Stimulated activated naive CD8-positive, alpha-beta T cell treated with anti-CD3 and anti-CD28 coated beads, Interleukin-15, Interleukin-2, amounts not matched to agents 100 U/mL and 50 U/mL, for 24 hours (primary cell): ENCODE measurements around the gene RDH16.

ENCODE experiments used
- ATAC-seq: fragments of 150-1000 bp; cut with Tn5 transposase; one replicate; pipeline ENCODE4 v1.10.0; 2021
- DNase-seq: peaks from one replicate; pipeline ENCODE4 v3.0.0; 2021

RDH16 gene, protein sequence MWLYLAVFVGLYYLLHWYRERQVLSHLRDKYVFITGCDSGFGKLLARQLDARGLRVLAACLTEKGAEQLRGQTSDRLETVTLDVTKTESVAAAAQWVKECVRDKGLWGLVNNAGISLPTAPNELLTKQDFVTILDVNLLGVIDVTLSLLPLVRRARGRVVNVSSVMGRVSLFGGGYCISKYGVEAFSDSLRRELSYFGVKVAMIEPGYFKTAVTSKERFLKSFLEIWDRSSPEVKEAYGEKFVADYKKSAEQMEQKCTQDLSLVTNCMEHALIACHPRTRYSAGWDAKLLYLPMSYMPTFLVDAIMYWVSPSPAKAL

DNA sequence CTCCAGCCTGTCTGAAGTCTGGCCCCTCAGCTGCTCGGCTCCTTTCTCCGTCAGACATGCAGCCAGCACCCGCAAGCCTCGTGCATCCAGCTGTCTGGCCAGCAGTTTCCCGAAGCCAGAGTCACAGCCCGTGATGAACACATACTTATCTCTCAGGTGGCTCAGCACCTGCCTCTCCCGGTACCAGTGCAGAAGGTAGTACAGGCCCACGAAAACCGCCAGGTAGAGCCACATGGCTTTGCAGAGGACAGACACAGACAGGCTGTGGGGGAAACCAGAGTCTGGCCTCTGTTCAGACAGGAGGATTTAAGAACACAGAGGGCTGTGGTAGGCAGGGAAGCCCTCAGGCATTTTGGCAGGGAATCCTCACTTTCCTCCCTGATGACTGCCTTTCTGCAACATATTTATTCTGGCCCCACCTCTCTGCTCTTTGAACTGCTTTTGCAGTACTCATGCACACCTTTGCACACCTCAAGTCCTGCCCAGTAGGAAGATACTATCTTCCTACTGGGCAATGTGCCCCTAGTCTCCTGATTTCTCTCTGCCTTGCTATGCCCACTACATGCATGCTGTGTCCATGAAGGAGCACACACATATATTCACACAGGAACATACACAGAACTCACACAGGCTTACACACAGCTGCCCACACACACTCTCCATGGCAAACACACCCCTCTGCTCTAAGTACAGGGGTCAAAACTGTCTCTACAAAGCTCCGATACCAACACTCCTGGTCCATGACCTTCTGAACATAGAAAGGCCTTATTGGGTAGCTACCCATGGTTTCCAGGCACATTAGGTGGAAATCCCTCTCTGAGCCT is at the start of gene RDH16:
RDH16 (minus strand) TSS at position 380 of the 824 bp plus-strand sequence; CDS start at position 234, 146 bp downstream.
- no peak for DNase-seq

DNA sequence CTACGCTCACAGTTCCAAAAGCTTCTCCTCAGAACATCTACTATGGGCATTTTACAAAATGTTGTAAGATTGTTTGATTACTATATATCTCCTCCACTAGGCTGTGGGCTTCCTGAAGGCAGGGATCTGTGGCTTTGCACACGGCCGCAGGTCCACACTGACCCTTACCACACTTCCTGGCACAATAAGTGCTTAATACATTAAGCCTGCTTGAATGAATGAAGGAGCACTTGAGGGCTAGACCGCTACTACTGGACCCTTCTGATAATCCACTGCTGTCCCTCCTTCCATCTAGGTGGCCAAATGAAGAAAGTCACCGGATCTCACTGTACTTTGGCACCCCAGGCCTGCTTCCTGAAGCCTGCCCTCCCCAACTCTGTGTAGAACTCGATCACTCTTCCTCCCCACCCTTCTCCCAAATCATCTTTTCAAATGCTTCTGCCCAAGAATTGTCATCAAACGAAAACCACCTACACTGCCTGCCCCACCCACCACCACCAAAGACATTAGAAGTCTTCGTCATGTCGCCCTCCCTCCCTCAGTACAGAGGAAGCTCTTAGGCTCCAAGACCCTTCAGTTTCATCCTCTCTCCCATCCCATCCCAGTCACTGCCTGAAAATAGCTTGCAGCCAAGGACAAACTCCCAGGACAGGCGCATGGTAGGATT is 49.5 kb upstream of the RDH16 start:
- no peak for ATAC-seq

More for the DNA sequence above, at the start of gene RDH16:
- ATAC-seq: no peak

DNA sequence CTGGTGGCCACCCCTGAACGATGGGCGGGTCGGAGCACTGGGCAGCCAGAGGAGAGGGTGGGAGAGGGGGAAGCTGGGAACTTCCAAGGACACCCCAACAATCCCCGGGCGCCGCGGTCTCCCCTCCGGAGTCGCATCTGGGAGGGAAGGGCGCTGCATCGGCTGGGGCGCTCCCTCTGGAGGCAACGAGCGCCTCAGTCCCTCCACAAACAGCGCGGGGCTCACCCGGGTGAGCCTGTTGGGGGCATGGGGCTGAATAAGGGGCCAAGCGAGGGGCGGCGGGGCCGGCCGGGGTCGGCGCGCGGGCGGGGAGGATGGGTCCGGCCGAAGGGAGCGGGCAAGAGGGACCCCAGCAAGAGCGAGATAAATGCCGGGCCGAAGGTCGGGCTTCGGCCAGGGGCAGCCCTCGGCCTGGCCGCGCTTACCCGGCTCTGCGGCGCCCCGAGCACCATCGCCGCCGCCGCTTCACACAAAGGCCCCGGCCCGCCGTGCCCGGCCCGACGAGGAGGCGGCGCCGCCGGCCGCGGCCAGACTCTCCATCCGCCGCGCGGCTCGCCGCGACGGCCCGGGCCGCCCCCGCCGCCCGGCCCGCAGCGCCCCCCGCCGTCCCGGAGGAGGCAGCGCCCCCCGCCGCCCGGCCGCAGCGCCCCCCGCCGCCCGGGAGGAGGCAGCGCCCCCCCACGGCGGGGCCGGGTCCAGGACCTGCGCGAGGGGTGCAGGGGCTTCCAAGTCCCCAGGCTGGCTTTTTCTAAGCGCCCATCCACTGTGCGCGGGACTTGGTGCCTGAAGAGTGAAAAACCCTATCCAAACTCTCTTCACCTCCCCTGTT is 48.8 kb upstream of the RDH16 start, which contains the start of gene ZBTB39:
ZBTB39 (minus strand) TSS at position 567 of the 829 bp plus-strand sequence. CDS start 1,629 bp downstream, outside the sequence.
- ATAC-seq (peak; percentile 73), DNase-seq (peak; percentile 83)

More for the DNA sequence above, 49.5 kb upstream of the RDH16 start:
- peak; percentile 34 for DNase-seq

DNA sequence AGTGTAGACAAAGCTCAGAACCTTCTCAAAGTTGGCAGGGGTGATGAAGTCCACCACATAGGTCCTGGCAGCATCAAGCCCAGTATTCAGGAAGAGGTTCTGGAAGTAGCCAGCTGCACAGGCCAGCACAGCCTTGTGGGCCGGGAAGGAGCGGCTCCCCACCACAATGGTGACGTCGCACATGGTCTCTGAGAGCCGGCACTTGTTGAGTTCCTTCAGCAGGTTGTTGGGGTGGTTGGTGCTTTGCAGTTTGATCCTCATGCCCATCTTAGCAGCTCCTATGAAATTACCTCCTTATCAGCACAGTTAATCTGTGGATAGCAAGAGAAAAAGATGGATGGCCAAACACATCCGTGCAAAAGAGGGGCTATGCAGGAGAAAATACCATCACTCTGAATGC is 47.2 kb upstream of the RDH16 start:
- ATAC-seq: no peak
- DNase-seq: no peak

DNA sequence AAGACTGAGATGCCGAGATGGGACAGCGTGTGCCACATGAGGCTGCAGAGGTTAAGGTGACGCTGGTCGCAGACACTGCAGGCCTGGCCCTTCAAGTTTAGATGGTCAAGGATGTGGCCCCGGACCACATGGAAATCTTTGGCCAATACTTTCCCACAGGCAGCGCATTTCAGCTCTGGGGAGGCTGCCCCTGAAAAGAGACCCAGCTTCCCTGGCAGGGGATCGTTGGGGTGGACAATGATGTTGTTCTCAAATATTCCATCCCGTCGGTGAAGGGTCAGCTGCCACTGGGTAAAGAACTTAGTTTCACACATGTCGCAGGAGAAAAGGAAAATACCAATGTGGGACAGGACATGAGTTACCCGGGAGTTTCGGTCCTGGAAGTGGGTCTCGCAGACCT is 46.0 kb upstream of the RDH16 start:
- no peak for DNase-seq
- ATAC-seq: no peak

DNA sequence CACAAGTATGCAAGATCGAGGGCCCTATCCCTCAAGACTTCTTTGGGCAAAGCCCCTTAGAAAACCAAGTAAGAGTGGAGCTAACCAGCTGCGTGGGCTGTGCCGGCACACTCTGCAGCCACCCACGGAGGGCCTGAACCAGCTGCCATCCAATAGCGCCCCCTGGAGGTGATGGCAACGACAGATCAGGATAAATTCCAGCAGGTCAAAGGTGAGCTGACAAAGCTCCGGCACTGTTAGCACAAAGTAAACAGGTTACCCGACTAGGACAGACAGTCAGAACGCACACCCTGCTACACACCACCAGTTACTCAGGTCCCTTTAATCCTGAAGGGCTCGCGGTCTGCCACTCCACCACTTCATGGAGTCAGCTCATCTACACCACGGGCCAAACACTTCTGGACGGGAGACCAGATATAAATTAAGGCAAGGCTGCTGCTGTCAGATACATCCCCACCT is 44.1 kb upstream of the RDH16 start:
- DNase-seq (peak; percentile 83), ATAC-seq (no peak)

DNA sequence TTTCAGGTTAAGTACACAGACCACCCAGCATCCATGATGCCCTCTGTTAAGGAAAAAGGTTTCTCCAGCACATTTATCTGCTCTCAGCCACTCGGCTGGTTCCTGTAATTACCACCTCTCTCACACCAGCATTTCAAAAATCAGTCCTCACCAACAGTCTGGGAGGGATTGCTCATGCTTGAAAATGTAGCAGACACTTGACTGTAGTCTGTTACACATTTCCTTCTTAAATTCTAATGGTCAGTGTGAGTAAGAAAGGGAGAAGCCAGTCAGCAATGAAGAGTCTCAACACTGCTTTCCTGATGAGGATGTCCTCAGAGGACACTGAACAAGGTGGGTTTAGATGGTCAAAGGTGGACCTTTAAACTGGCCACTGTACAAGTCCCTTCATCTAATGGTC is 43.0 kb upstream of the RDH16 start:
- DNase-seq (no peak), ATAC-seq (no peak)

DNA sequence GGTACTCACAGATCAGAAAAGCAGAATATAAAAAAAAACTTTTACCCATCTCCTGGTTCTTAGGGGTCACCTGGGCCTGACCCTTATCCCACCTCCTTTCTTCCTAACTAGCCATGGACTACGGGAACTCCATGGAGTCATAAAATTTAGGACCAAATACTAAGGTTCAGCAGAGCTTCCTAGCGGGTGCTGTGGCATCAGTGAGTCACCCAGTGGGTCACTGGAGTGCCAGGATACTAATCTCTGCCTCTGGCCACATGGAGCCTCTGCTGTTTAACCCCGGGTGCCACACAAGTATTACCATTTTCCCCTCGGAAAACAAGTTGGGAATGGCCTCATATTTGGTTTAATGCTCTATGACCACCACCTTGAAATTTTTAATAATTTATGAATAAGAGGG is 42.0 kb upstream of the RDH16 start:
- DNase-seq (no peak), ATAC-seq (no peak)

DNA sequence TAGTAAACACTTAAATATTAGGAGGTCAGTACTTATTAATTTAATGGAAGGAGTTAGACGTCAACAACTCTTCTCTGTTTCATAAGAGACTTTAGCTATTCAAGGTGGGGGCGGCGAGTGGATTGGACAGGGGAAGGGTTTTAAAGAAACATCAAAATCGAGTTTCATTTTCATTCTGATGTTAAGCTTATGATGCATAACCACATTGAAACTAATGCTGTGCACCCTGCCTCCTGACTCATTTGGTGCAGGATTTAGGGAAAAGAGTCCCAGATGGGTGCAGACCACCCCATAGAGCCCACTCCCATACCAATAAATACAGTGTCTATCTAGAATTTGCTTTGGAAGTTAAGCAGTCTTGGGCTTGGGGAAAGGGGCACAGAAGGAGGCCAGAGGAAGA is 41.6 kb upstream of the RDH16 start:
- peak; percentile 80 for ATAC-seq
- peak; percentile 61 for DNase-seq

DNA sequence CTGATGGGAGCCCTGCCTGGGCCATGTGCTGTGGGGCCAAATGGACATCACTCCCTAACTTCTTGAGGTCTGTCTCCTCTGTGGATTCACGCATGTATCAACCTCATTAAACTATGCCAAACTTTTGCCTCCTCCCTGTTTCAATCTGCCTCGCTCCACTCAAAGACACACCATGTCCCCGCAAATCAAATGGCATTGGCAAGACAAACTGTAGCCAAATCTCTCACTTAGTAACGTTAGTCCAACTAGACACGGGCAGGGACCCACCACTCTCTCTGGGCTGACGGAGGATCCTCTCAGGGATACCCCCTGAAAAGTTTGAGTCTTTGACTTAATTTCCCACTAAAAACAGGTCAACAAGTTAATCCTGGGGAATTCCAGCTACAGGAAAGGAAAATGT is 40.9 kb upstream of the RDH16 start:
- DNase-seq (no peak), ATAC-seq (no peak)

DNA sequence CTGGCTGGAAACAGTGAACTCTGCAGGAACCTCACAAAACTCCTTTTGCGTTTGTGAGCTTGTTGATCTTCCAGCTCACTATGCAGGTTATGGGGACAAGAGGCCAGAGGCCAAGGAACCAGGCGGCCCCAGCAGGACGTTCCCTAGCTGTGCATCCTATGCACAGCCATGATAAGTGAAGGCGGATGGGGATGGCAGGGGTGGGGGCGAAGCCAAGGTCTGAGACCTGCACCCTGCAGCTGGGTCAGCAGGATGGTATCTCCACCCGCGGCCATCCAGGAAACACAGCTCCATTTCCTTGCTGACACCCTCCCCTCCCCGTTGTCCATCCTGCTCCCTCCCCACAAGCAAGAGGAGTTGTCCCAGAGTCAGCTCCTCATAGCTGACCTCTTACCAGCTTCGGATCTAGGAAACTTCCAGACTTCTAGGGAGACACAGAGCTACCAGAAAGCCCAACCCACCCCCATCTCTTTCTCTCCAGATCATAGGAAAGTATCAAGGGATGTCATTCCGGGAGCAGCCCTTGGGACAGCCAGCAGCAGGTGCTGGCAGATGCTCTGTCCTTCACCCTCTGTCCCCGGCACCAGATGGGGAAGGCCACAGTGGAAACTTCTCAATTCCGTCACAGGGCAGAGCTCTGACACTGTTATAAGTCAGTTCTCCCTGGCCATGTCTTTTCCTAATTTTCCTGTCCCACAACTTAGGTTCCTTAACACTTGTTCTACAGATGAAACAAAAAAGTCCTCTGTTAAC is 39.6 kb upstream of the RDH16 start:
- ATAC-seq (no peak), DNase-seq (no peak)

DNA sequence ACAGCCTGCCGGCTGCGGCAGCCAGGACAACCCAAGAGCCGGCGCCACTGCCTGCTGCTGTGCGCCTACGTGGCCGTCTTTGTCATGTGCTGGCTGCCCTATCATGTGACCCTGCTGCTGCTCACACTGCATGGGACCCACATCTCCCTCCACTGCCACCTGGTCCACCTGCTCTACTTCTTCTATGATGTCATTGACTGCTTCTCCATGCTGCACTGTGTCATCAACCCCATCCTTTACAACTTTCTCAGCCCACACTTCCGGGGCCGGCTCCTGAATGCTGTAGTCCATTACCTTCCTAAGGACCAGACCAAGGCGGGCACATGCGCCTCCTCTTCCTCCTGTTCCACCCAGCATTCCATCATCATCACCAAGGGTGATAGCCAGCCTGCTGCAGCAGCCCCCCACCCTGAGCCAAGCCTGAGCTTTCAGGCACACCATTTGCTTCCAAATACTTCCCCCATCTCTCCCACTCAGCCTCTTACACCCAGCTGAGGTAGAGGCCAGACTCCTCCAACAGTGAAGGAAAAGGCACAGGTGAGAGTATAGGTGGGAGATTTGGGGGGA is 38.6 kb upstream of the RDH16 start:
- no peak for ATAC-seq
- no peak for DNase-seq

DNA sequence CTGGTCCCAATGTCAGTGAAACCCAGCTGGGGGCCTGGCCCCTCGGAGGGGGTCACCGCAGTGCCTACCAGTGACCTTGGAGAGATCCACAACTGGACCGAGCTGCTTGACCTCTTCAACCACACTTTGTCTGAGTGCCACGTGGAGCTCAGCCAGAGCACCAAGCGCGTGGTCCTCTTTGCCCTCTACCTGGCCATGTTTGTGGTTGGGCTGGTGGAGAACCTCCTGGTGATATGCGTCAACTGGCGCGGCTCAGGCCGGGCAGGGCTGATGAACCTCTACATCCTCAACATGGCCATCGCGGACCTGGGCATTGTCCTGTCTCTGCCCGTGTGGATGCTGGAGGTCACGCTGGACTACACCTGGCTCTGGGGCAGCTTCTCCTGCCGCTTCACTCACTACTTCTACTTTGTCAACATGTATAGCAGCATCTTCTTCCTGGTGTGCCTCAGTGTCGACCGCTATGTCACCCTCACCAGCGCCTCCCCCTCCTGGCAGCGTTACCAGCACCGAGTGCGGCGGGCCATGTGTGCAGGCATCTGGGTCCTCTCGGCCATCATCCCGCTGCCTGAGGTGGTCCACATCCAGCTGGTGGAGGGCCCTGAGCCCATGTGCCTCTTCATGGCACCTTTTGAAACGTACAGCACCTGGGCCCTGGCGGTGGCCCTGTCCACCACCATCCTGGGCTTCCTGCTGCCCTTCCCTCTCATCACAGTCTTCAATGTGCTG is 38.0 kb upstream of the RDH16 start:
- no peak for ATAC-seq
- DNase-seq: no peak

DNA sequence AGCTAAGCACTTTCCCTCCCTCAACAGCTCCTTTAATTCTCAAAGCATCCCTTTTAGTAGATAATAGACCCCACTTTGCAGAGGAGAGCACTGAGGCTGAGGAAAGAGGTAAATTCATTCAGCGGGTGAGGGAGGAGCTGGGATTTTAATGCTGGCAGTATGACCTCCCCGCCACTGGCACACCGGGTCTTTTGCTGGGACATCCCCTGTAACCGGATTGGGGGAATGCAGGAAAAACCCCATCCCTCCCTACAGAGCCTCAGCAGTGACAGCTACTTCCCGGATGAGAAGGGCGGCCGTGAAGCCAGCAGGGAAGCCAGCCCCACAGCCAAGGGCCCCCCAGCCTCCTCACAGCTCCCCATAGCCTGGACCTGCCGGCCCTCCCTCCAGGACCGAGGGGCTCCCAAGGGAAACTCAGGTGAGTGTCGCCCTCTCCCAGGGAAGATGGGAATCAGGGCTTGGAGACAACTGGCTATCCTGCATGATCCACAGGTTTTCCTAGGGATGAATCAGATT is 36.9 kb upstream of the RDH16 start:
- DNase-seq (no peak), ATAC-seq (no peak)

DNA sequence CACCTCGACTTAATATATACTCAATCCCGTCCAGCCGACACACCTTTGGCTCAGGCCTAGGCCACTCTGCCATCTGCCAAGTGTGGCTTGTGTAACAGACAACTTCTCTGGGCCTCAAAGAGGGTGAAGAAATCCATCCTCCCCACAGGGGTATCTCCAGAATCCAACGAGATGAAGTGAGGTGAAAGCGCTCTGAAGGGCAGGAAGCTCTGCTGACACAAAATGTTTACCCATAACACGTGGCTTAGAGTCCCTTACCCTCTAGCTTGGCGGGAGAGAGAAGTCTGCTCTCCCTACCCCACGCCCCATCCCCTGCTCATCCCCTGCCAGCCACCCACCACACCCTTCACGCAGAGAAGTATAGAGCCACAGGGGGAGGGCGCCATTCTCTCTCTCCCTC is 35.9 kb upstream of the RDH16 start:
- DNase-seq (no peak), ATAC-seq (no peak)

DNA sequence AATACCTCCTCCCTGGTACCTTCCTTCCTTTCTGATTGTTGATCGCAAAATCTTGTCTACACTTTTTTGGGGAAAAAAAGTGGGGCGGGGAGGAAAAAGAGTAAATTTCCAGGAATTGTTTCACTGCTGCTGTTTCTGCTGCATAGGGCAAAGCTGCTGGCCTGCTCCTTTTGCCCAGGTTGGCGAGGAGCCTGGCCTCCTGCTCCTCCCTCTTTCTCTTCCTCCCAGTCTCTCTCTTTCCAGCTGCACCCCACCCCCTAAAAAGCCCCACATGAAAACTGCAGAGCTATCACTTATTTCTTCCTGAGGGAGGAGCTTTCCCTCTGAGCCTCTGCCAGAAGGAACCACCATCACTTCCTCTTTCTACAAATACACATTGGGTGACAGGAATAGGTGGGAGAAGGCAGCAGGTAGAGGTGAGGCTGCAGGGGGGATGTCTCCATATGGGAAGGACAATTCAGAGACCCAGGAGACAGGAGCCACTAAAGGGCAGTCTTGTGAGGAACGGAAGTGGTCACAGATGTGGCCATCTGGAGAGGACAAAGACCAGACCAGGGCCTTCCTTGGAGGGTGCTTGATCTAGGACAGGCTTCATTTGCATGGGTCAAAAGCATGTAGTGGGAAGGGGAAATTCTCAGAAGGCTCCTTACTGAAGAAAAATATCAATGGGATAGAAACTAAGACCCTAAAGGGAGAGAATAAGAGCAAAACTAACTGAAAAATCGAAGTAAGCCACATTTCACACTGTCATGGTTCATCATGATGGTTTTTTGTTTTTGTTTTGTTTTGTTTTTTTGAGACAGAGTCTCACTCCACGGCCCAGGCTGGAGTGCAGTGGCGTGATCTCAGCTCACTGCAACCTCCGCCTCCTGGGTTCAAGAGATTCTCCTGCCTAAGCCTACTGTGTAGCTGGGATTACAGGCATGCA is 34.2 kb upstream of the RDH16 start:
- ATAC-seq (no peak), DNase-seq (no peak)

DNA sequence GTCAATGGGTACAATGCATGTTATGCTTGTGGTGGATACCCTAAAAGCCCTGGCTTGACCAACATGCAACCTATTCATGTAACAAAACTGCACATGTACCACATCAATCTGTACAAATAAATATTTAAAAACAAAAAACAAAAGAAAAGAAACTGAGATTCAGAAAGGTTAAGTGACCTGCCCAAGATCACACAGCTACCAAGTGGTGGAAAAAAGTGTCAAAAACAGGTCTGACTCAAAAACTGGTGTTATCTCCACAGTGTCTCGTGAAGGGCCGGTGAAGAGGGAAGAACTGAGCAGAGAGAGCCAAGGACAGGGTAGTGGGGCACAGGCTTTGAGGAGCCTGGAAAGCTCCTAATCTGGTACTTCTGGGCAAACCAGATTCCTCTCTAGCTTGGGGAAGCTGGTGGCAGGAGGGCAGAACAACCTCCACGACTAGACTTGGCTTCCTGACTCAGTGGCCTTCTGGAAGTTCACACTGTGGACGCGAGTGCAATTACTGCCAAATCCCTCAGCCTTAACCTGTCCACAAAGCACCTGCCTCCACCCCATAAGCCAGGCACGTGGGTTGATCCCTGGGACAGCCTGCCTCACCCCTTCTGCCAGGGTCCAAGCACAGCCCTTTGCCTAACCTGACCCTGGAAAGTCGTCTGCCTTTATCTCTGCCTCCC is 33.4 kb upstream of the RDH16 start:
- ATAC-seq: no peak
- DNase-seq: no peak
